Urothelium cell line (cell line): ENCODE measurements around the gene TM9SF3.

Source experiments
- DNase-seq: peaks from one replicate; pipeline ENCODE4 v3.0.0; 2011; ENCODE audit warnings: low spot score, mixed read lengths
- FAIRE-seq: peaks from 2 replicates; lab custom pipeline; 2011; peaks lifted over from hg19 to GRCh38; lab: Jason Lieb, UNC

TM9SF3 gene

GRCh38 chr10:96513305-96513697 lies 73.5 kb downstream of the TM9SF3 start:
- FAIRE-seq (no peak), DNase-seq (no peak)

GRCh38 chr10:96512524-96513304 lies 74.1 kb downstream of the TM9SF3 start:
- FAIRE-seq: no peak
- DNase-seq: no peak

GRCh38 chr10:96511044-96511945 lies 75.5 kb downstream of the TM9SF3 start:
- peak; percentile 49 for DNase-seq
- FAIRE-seq: no peak

GRCh38 chr10:96509017-96509641 lies 77.7 kb downstream of the TM9SF3 start:
- no peak for DNase-seq
- FAIRE-seq: no peak

GRCh38 chr10:96507044-96507443 lies 79.8 kb downstream of the TM9SF3 start:
- FAIRE-seq: no peak
- DNase-seq: no peak

GRCh38 chr10:96505150-96506136 lies 81.4 kb downstream of the TM9SF3 start:
- DNase-seq (no peak), FAIRE-seq (no peak)

- DNase-seq (no peak), FAIRE-seq (no peak)
These were observed 84.1 kb downstream of the TM9SF3 start for GRCh38 chr10:96502561-96503282.

- FAIRE-seq: no peak
- DNase-seq: peak; percentile 53
These were observed 84.8 kb downstream of the TM9SF3 start for GRCh38 chr10:96501985-96502384.

GRCh38 chr10:96500519-96500918 lies 86.3 kb downstream of the TM9SF3 start:
- FAIRE-seq (no peak), DNase-seq (no peak)

- DNase-seq: no peak
- no peak for FAIRE-seq
These were observed 86.8 kb downstream of the TM9SF3 start for GRCh38 chr10:96500050-96500449.

GRCh38 chr10:96497391-96497790 lies 89.4 kb downstream of the TM9SF3 start:
- DNase-seq (no peak), FAIRE-seq (no peak)

- DNase-seq (peak; percentile 18), FAIRE-seq (no peak)
These were observed 90.4 kb downstream of the TM9SF3 start for GRCh38 chr10:96496281-96496925.

GRCh38 chr10:96495544-96495943 lies 91.3 kb downstream of the TM9SF3 start:
- FAIRE-seq: no peak
- DNase-seq: no peak

- no peak for DNase-seq
- no peak for FAIRE-seq
These were observed 92.1 kb downstream of the TM9SF3 start for GRCh38 chr10:96494694-96495093.

- DNase-seq (no peak), FAIRE-seq (no peak)
These were observed 92.8 kb downstream of the TM9SF3 start for GRCh38 chr10:96493871-96494525.

- FAIRE-seq (no peak), DNase-seq (no peak)
These were observed 93.6 kb downstream of the TM9SF3 start for GRCh38 chr10:96493254-96493653.

- FAIRE-seq (no peak), DNase-seq (no peak)
These were observed 95.5 kb downstream of the TM9SF3 start for GRCh38 chr10:96491303-96491702.

- FAIRE-seq: no peak
These were observed 98.5 kb downstream of the TM9SF3 start for GRCh38 chr10:96488161-96488935.

More at GRCh38 chr10:96488161-96488935, 98.5 kb downstream of the TM9SF3 start:
- no peak for DNase-seq
